Epithelial cell of proximal tubule (primary cell): ENCODE measurements around the gene THOC3. TPM values are rescaled to one million over a fixed set of nuclear protein-coding genes. Genes with fewer than 3 reads are reported as not detected.
"Not testable (repeated sequence)": the region's sequence is repeated elsewhere in the genome, so short reads cannot be mapped to it uniquely, and the experiment has no call there.

Experiments
- DNase-seq: peaks from one replicate; pipeline ENCODE4 v3.0.0-alpha.2; 2011; ENCODE audit warnings: low read depth
- H3K4me3 ChIP-seq: 2 replicates; pipeline ENCODE4 v1.5.1; 2011; ENCODE audit warnings: low read depth, mild to moderate bottlenecking, low read length
- CTCF ChIP-seq: conservative IDR thresholded peaks from 2 replicates; pipeline ENCODE4 v1.5.1; 2012; ENCODE audit warnings: low read depth, mild to moderate bottlenecking, low read length
- total RNA-seq: library from RNA; depleted of rRNA; stranded (reverse); fragments of >200 nt; gene quantifications from 2 replicates; pipeline ENCODE4 v1.2.3, GENCODE V29; 2015

The THOC3 gene
- total RNA-seq, 1 donor from 2014 or later = 148 TPM

GRCh38 chr5:175951339-175951969 lies 16.7 kb downstream of the THOC3 start:
- peak; percentile 5 for TF ChIP-seq CTCF
- DNase-seq, H3K4me3 ChIP-seq: not testable (repeated sequence)

- H3K4me3 ChIP-seq, DNase-seq: not testable (repeated sequence)
Measured at GRCh38 chr5:175948329-175949108, 19.6 kb downstream of the THOC3 start.

GRCh38 chr5:175943253-175943652 lies 24.9 kb downstream of the THOC3 start:
- not testable (repeated sequence) for H3K4me3 ChIP-seq, DNase-seq

- DNase-seq, H3K4me3 ChIP-seq: not testable (repeated sequence)
Measured at GRCh38 chr5:175940632-175941031, 27.5 kb downstream of the THOC3 start.

GRCh38 chr5:175938489-175938888 lies 29.6 kb downstream of the THOC3 start:
- not testable (repeated sequence) for H3K4me3 ChIP-seq, DNase-seq

GRCh38 chr5:175928752-175929151 lies 39.4 kb downstream of the THOC3 start:
- not testable (repeated sequence) for DNase-seq, H3K4me3 ChIP-seq

- not testable (repeated sequence) for H3K4me3 ChIP-seq, DNase-seq
Measured at GRCh38 chr5:175925106-175925505, 43.0 kb downstream of the THOC3 start.

GRCh38 chr5:175922192-175922885 lies 45.8 kb downstream of the THOC3 start:
- no peak for TF ChIP-seq CTCF
- H3K4me3 ChIP-seq = no peak overlapping the region
- DNase-seq = peak; percentile 13

- no peak for TF ChIP-seq CTCF
Measured at GRCh38 chr5:175921061-175921730, 46.9 kb downstream of the THOC3 start.

More at GRCh38 chr5:175921061-175921730, 46.9 kb downstream of the THOC3 start:
- H3K4me3 ChIP-seq = no peak overlapping the region
- DNase-seq = no peak
